Stimulated activated CD8-positive, alpha-beta memory T cell treated with anti-CD3 and anti-CD28 coated beads, Interleukin-12 subunit alpha, Interleukin-12 subunit beta, amount 100 ng/mL, for 1 hour (primary cell): Measurements from ENCODE around the gene E2F6.
A peak's percentile ranks its signal among the peaks of the same experiment; 100 is the strongest.

Experiments
- DNase-seq: peaks from one replicate; pipeline ENCODE4 v3.0.0-alpha.2; 2020; ENCODE audit warnings: low read depth

E2F6 gene

DNA sequence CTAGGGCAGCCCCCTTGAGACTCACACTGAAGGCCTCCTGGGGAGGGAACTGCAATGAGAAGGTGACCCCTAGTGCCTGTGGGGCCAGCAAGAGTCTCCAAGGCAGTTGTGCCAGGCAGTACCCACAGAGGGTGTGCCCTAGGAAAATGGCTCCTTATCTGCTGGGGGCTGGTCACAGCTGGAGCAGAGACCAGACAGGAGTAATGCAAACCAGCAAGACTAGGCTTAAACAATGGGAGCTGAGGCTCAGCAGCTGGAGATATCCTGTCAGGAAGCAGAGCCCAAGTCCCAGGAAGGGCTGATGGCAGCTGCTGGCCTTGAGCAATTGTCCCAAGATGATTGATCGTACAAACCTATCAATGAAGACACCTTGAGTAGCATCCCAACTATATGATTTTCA lies 26.8 kb upstream of the E2F6 start:
- no peak for DNase-seq

DNA sequence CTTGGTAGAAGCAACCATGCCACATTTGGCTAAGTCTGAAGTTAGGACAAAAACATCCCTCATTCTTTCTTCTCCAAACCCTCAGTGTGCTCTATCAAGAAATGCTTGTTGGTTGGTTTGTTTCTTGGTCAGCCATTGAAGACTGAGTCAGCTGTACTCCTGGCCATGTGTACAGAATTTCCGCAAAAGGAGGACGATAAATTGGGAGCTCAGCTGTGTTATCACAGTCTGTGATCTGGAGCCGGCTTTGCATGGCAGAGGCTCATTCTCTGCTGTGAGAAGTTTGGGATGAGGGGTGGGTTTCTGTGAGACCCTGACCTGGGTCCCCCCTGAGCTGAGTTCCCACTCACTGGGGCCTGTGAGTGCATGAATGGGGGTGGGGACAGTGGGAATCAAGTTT lies 26.3 kb upstream of the E2F6 start:
- no peak for DNase-seq

DNA sequence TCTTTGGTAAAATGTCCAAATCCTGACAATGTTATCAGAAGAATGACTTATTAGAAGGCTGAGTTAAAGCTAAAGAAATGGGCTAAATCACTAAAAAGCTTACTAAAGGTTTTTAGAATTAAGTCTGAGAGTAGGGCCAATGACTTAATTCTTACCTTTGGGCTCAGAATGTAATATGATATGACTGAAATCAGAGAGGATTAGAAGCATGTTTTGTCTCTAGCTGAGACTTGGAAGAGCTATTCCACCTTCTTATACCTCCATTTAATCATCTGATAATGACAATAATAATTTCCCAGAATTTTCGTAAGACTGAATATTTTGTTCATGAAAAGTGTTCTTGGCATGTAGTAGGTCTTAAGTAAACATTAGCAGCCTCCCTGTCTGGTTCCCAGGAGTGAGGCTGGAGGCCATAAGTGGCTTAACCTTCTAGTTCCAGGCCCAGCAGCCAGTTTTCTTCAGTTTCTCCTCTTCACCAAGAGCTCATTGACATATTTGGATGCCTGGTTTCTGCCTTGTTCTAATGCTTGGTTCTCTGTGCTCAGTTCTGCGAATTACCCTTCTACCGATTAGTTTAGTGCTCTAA lies 25.5 kb upstream of the E2F6 start:
- no peak for DNase-seq

DNA sequence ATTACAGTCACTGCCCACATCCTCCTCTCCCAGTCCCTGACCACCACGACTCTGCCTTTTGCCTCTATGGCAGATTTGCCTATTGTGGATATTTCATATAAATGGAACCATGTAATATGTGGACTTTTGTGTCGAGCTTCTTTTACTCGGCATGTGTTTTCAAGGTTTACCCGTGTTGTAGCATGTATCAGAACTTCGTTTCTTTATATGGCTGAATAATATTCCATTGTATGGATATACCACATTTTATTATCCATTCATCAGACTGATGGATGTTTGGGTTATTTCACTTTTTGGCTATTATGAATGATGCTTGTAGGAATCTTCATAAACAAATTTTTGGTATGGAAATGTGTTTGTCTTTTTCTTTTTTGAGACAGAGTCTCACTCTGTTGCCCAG lies 24.2 kb upstream of the E2F6 start:
- DNase-seq: no peak

DNA sequence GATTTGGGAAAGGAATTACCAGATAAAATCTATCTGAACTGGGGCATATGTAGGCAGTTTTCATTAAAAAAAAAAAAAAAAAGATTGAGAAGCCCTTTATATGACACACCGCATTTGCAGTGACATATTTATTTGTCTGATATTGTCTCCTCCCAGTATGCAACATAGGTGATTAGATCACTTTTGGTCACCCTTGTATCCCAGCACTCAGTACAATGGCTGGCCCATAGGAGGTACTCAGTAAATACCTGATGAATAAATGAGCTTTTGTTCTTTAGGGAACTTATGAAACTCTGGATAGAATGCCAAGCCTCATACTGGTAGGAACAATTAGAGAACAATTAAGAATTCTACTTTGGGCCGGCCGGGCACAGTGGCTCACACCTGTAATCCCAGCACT lies 22.8 kb upstream of the E2F6 start:
- no peak for DNase-seq

DNA sequence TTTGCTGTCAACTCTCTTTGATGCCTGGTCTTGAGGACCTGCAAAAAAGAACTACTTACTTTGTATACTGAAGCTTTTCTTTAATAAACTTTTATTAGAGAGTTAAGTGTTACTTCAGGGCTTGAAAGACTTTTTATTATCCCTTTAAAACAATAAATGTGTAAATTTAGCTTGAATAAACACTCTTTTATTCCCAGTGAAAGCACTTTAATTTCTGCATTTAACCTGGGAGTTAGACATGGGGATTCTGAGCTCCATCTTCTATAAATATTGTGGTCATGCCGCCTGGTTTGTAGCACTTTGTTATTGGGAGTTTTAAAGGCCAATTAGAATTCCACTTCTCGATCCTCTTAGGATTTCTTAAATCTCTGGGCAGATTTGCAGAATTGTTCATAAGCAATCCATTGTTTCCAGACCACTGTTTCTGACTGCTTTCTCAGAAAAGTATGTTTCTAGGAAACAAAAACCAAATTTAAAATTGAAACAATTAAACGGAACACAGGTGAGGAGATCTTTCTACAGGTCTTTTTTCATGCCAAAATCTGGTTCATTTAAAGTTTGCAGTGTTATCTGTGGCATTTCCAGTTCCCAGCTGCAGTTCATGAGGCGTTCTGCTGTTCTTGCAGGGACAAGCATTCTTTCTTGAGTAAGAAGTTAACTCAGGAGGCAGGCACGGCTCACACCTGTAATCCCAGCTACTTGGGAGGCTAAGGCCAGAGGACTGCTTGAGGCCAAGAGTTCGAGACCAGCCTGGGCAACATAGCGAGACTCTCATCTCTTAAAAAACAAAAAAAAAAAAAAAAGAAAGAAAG lies 18.1 kb upstream of the E2F6 start:
- no peak for DNase-seq

DNA sequence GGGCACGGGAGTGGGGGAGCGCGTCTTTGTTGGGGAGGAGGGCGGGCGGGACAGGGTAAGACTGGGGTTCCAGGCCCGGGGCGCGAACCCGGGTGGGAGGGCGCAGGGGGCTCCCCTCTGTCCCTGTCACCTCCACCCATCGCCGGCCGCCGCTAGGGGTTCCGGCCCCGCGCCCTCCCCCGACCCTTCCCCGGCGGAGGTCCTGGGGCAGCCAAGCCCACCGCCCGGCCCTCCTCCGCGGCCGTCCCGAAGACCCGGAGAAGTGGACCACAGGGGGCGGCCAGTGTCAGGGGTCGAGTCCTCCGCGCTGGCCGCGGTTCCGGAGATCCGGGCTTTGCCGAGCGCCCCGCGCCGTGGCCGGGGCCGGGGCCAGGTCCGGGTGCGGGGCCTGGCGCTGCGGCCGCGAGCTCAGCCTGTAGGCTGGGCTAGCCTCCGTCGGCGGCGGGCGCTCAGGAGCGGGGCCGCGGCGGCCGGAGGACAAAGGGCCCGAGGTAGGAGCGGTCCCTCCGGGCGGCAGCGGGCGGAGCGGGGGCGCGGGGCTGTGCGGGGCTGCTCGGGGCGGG lies 16.6 kb upstream of the E2F6 start:
- no peak for DNase-seq

DNA sequence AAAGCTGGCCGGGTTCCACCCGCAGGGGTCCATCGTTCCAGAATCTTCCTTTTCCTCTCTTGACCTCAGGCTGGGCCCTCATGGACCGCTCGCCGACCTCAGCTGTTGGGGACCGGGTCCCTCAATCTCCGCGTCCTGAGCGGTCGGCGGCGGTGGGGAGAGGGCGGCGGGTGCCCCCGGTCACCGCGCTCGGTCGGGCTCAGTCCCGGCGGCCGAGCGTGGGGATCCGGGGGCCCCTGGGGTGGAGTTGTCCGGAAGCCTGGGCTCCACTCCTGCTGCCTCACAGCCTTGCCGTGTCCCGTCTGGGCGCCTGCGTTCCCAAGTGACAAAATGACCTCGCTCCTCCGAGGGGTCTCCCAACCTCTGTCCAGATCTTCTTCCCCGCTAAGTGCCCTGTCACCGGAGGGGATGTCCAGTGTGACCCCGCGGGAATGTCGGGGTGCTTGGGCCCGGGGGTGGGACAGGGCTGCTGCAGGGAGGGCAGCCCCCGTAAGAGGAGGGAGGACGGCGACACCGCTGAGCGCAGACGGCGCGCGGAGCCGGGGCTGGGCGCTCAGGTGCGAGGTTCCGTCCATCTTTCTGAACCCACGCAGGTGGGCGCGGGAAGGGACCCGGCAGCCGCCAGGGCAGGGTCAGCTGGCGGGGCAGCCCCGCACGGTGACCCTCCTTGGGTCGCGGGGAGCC lies 16.0 kb upstream of the E2F6 start:
- DNase-seq: no peak

DNA sequence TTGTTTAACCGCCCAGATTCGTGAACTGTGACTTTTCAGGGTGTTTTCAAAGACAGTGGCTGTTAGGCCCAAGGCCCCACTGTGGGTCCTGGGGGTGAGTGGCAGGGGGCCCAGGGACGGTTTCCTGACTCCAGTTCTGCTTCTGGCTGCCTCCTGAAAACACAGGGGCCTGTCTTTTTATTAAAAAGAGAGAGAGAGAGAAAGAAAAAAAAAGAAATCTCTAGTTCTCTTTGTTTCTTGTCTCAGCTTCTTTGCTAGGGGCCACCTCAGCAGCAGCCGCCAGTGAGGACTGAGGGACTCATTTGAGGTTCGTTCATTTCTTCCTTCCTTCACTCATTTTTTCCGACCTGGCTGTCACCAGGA lies 15.4 kb upstream of the E2F6 start:
- DNase-seq: no peak

DNA sequence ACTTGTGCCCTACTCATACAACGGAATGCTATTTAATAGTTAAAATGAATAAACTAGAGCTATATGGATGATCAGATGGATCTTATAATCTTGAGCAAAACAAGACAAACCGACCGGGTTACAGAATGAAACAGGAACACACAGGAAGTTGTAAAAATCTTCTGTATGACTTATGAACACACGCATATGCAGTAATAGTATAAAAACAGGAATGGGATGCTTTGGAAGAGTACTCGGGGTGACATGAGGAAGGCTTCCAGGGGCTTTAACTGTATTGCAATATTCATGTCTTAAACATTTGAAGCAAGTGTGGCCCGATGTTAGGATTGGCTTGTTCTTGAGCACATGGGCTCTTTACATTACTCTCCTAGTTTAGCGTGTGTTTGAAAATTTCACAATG lies 14.9 kb upstream of the E2F6 start:
- no peak for DNase-seq

DNA sequence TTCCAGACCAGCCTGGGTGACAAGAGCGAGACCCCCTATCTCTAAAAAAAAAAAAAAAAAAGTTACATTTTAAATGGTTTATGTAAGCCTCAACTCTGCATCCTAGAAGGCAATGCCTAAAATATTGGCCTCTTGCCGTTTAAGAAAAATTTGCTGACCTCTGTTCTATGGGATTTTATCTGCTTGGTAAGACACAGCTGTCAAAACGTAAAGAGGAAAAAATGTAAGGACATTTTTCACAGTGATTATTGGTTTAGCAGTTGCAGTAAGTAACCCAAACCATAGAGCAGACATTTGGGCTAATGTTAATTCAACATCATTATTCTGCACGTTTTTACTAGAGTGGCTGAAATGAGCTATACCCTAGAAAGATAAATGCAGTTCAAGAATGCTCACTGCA lies 14.4 kb upstream of the E2F6 start:
- no peak for DNase-seq

DNA sequence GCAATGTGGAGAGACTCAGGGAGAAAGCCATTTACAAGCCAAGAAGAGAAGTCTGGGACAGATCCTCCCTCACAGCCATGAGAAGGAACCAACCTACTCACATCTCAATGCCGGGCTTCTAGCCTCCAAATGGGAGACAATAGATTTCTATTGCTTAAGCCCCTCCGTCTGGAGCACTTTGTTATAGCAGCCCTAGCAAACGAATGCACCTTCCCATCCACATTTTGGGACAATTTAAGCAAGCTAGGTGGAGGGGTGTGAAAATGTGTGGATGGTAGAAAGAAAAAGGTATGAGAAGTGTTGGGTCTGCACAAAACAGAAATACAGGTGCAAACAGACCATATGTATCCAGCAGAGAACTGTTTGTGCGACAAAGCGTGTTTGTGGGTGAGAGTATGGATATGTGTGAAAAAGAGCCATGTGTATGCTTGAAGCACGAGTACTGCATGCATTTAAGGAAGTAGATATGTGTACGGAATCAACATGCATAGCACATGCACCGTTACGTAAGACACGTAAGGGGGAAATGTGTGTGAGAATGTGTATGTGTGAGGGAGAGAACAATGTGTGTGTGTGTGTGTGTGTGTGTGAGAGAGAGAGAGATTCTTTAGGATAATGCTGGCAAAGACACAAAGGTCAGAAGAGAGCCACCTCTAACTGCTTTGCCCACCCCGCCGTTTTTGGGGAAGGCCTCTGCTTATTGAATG lies 13.1 kb upstream of the E2F6 start:
- no peak for DNase-seq

DNA sequence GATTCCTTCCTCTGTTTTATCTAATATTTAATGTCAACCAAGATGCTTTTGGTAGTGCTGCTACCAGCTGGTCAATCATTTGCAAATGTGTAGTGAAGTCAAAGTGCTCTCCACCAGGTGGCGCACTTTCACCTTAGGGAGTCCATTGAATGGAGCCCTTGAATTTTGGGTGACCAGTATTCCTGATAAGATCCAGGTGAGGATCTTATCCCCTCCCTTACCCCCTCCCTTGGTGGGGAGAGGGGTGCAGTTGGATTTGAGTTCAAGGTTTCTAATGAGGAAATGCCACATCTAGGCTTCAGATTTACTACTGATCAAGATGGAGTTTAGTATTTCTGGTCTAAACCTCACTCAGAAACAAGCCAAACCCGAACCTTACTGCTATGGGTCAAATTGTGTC lies 12.0 kb upstream of the E2F6 start:
- peak; percentile 78 for DNase-seq

DNA sequence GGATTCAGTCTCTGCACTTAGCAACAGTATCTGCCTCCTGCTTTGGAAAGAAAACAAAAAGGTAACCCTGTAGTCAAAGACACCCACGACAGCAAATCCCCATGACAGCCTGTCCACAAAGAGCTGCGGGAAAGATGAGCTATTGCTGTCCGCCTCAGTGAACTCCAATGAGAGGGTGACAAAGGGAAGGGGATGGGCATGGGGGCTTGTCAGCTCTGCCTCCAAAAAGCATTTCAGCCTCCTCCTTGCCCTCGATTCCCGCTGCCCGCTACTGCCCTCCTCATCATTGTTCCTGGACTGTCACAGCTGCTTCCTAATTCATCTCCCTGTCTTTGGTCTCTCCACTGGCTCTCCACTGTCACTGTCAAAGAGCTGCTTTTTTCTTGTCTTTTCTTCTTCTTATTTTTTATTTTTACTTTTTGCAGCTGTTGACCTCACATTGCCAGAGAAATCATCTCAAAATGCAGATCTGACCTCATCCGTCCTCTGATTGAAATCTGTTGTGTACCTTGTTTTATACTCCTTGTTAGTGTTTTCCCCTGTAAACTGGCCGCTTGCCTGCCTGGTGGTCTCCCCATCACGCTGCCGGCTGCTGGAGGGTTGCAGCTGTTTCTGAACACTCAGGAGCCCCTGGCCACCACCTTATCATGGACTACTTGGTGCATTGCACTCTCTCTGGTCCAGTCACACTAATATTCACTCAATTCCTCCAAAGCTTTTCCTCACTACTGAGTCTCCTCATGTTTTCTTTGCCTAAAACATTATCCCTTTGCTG lies 7.9 kb upstream of the E2F6 start:
- DNase-seq: no peak

DNA sequence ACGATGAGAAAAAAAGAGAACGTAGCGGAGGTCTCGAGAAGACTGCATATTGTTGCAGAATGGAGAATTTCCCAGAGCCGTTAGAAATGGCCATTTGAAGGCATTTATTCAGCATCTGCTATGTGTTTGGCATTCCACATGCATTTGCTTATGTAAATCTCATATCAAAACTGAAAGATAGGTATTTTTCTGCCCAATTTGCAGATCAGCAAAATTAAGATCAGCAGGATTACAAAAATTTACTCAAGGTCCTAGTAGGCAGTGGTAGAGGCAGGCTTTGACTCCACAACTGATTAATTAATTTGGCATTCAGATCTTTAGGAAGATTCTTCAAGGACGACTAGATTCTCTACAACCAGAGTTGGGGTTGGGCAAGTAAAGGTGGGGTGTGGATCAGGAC lies 1.8 kb upstream of the E2F6 start:
- DNase-seq: no peak

DNA sequence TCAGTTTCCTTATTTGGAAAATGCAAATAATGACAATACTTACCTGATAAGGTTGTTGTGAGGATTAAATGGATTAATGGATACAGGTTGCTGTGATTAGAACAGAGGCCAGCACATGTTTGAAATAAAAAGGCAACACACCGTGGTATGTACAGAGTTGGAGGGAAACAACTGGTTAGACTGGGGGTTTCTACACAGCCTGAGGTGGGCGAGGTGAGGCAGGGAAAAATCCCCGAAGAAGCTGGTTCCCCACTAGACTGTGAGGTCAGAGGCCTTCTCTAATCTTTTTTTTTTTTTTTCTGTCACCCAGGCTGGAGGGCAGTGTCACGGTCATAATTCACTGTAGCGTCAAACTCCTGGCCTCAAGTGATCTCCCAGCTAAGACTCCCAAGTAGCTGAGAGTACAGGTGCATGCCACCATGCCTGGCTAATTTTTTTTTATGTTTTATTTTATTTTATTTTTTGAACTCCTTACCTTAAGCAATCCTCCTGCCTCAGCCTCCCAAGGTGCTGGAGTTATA lies 1.2 kb upstream of the E2F6 start:
- no peak for DNase-seq

DNA sequence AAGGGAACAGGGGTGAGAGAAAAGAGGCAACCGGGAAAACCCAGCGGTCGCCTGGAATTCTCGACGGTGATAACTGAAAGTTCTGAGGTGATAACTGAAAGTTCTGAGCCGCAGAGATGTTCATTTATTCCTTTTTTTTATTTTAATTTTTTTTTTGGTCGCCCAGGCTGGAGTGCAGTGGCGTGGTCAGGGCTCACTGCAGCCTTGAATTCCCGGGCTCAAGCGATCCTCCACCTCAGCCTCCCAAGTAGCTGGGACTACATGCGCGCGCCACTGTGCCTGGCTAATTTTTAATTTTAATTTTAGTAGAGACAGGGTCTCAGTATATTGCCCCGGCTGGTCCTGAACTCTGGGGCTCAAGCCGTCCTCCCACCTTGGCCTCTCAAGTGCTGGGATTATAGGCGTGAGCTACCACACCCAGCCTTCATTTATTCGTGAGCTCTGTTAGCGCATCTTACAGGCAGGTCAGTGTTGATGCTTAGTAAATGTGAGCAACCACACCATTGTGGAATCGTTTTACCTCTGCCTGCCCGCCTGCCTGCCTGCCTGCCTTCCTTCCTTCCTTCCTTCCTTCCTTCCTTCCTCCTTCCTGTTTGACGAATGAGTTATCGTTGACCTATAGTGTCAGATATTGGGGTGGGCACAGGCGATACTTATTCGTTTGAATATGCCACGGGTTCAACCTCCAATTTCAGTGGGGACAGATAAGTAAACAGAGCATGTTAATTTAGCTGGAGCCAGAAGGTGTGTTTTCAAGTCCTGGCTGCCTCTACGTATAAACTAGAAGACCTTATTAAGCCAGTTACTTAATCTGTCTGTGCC lies 557 bp upstream of the E2F6 start:
- peak; percentile 2 for DNase-seq

DNA sequence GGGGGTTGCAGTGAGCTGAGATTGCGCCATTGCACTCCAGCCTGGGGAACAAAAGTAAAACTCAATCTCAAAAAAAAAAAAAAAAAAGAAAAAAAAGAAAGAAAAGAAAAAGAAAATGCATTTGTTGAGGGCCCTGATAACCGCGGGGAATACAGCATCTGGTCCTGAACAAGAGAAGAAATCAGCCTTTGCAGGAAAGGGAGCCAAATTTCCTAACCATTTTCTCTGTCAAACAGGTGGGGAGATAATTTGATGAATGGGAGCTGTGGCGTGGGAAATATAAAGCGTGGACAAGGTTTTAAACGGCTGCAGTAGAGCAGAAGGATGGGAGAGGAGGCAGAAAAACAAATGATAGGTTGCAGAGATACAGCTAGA lies 864 bp downstream of the E2F6 start:
- no peak for DNase-seq

DNA sequence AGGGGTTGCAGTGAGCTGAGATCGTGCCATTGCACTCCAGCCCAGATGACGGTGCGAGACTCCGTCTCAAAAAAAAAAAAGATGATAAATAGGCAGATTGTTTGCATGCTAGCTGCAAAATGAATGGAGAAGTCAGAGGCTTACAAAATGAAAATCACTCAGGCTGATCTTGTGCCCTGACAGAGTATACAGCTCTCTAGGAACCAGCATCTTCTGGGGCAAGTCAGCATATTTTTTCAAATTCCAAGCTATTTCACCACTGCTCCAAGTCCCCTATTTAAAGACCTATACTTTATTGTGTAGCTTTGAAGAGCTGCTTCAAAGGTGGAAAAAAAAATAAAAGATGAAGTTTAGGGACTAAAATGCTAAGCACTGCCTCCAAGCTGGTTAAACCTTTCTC lies 6.1 kb downstream of the E2F6 start:
- DNase-seq: no peak

DNA sequence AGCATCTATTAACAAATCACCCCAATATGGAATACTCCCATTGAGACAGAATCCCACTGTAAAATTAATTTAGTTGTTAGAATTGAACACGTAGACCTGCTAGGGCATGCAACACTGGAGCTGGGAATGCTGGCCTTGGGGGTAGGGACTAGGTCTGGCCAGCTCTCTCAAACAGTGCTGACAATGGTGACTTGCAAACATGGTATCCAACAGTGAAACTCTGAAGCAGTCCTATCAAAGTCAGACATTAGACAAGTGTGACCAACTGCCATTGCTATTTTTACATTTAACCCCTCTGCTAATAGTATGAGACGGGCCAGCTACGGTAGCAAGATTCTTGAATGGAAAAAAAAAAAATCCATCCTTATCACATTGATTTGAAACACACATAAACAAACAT lies 7.2 kb downstream of the E2F6 start:
- DNase-seq: no peak

DNA sequence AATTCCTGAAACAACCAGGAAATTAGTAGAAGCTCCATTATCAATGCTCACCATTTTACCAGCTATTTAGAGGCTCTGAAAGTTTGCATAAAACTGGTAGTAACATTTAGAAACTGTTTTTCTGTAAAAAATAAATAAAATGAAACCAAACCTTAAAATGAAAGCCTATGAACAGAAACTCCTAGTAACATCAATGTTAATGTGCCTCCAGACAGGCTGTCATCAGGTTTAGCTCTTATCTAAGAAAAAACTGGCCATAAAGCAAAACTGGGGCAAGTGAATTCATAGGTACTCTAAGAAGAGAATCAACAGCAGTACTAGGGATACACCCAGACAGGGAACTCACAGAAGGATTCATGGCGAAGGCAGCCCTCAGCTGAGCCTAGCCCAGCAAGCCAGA lies 8.0 kb downstream of the E2F6 start:
- no peak for DNase-seq
